Loucy (cell line): ENCODE data around the gene PRG2.

Experiments
- CTCF ChIP-seq: fragments of 200-600 bp; sonication (generic); conservative IDR thresholded peaks from 2 replicates; pipeline ENCODE4 v1.5.1; 2014; ENCODE audit warnings: mild to moderate bottlenecking, antibody characterized with exemption, low read length
- EZH2phosphoT487 ChIP-seq: fragments of 200-600 bp; IDR thresholded peaks from 2 replicates; pipeline ENCODE4 v1.6.1; 2018; ENCODE audit warnings: antibody characterized with exemption, mild to moderate bottlenecking, moderate library complexity, borderline replicate concordance

DNA sequence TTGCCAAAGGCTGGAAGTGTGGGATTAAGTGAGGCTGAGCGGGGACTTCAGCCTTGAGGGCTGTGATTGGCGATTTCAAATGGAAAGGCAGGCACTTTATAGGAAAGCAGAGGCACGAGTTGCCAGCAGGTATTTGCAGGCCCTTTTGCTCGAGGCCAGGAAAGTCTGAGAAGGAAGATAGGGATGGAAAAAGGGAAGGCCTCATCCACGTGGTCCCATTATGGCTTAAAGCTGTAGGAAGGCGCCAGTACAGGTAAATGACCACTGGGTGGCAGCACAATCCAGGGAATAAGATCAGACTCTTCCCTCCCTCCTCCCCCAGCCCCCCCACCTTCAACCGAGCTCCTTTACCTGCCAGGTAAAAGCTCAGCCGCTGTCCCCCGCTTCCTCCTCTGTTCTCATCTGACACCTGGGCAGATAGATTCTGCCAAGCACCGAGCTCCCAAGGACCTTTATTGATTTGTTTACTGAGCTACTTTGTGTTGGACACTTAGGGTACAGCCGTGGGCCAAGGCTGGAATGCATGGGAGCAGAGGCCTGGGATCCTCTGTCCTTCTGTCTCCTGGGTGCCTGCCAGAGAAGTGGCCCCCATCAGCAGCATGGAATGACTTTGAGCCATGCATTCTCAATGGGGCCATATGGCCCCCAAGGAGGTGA, 44.8 kb downstream of the PRG2 start:
- peak; percentile 74 for TF ChIP-seq CTCF
- no peak for TF ChIP-seq EZH2phosphoT487
